Heart right ventricle (tissue), 16 donors: ENCODE data around the gene CD2BP2. TPM values are rescaled to one million over a fixed set of nuclear protein-coding genes. Genes with fewer than 3 reads are reported as not detected.

Experiments used
- ATAC-seq, 8 donors: fragments of 200-7000 bp; cut with Tn5 transposase; one replicate each; pipeline ENCODE4 v1.9.1; 2020; ENCODE audit warnings: mild to moderate bottlenecking in 8 of 8, moderate library complexity in 8 of 8, moderate number of reproducible peaks in 1 of 8
- DNase-seq, 2 donors: peaks; one replicate each; pipeline ENCODE4 v3.0.0-alpha.2; 2020
- H3K27ac ChIP-seq, 10 donors: fragments of 200-600 bp; sonication (generic) in 2 of 10; one replicate each; pipeline versions ENCODE4 v1.5.0 to v1.8.0; 2020 to 2022; ENCODE audit warnings: mild to moderate bottlenecking in 3 of 10
- H3K27me3 ChIP-seq, 7 donors: fragments of 200-600 bp; one replicate each; pipeline ENCODE4 v1.8.0; 2021 to 2022; ENCODE audit warnings: mild to moderate bottlenecking in 2 of 7
- H3K36me3 ChIP-seq, 9 donors: fragments of 200-600 bp; sonication (generic) in 1 of 9; one replicate each; pipeline versions ENCODE4 v1.5.0 to v1.8.0; 2020 to 2022; ENCODE audit warnings: mild to moderate bottlenecking in 2 of 9
- H3K4me1 ChIP-seq, 9 donors: fragments of 200-600 bp; sonication (generic) in 1 of 9; one replicate each; pipeline versions ENCODE4 v1.5.0 to v1.8.0; 2020 to 2022; ENCODE audit warnings: mild to moderate bottlenecking in 4 of 9
- H3K4me3 ChIP-seq, 10 donors: fragments of 200-600 bp; sonication (generic) in 2 of 10; one replicate each; pipeline versions ENCODE4 v1.5.0 to v1.8.0; 2020 to 2022; ENCODE audit warnings: mild to moderate bottlenecking in 7 of 10, moderate library complexity in 2 of 10
- H3K9me3 ChIP-seq, 11 donors: fragments of 200-600 bp in 10 of 11; sonication (generic) in 2 of 11; one replicate each; pipeline versions ENCODE4 v1.5.0 to v1.8.0; 2013 to 2022; ENCODE audit warnings: mild to moderate bottlenecking in 2 of 11, control low read depth in 1 of 11, moderate library complexity in 1 of 11
- WGBS, 2 donors: extraction: QIAGEN DNeasy Blood & Tissue Kit; methylation state at CpG; one replicate each; pipeline ENCODE4 v1.1.7; 2013; ENCODE audit warnings: inconsistent platforms in 1 of 2; 5-methylcytosine and 5-hydroxymethylcytosine counted together
- intact Hi-C, 10 donors: fragments of 100-400 bp; cut with DNase I; formaldehyde crosslinking; loops; one replicate each; pipeline versions ENCODE4 v1.11.1 to v1.14.2; 2022
- polyA plus RNA-seq, 2 donors: library from polyadenylated mRNA; stranded (reverse); fragments of 200-250 nt; gene quantifications; one replicate each; pipeline ENCODE4 v1.2.3, GENCODE V29; 2013
- total RNA-seq, 10 donors: library from RNA; stranded (reverse); fragmentation: NEBNext Ultra II Directional in 3 of 10; extraction: Animal tissue kit (Norgen Biotek cat#: 25700) in 3 of 10; gene quantifications; one replicate each; pipeline versions ENCODE4 v1.2.1 to v1.2.4, GENCODE V29; 2021 to 2023
- TF ChIP-seq, protein P1 (sequence below), 9 donors: fragments of 200-600 bp; sonication (generic) in 2 of 9; IDR thresholded peaks; one replicate each; pipeline versions ENCODE4 v1.5.0 to v1.8.0; 2021 to 2022; ENCODE audit warnings: antibody characterized with exemption in 9 of 9, mild to moderate bottlenecking in 5 of 9, moderate library complexity in 1 of 9
- donor health status: Arrhythmogenic right ventricular cardiomyopathy.
- donor health status: ischemic (EF 13 %, LVEDD 7.1; RV severe dilation, severe dysfunction).
- donor health status: healthy with polysubstance abuse.
- donor health status: DM: no; HTN: yes; CAD: no.
- donor health status: DM: no; HTN: no; CAD: no.
- donor health status: ischemic (EF 25% LVEDD 6.9; RV normal size, moderate dysfunction).
- donor health status: ischemic (EF 25% LVEDD 5.7; RV mildly dilated, moderate dysfunction).
- donor health status: healthy.
- donor health status: DM: yes; HTN: yes; CAD: no.
- donor health status: Ischemic cardiomyopathy.
- donor health status: ischemic (EF 35%, LVEDD 5.7; RV mildly dilated, moderate dysfunction).
- donor health status: nonischemic (EF 11% LVEDD 7.7; RV severe dilation, severe dysfunction).
- donor health status: DM: yes; HTN: yes; CAD: no.
- donor health status: PGD.
- donor health status: ischemic (EF 29% LVEDD 5.4; RV normal size, mild dysfunction).
- donor health status: nonischemic (EF 23%, LVEDD 6.1; RV moderate dilation, normal function).

CD2BP2 gene
- total and polyA plus RNA-seq, 12 donors, result 19.9 to 48.8 (median 38.8) TPM

DNA sequence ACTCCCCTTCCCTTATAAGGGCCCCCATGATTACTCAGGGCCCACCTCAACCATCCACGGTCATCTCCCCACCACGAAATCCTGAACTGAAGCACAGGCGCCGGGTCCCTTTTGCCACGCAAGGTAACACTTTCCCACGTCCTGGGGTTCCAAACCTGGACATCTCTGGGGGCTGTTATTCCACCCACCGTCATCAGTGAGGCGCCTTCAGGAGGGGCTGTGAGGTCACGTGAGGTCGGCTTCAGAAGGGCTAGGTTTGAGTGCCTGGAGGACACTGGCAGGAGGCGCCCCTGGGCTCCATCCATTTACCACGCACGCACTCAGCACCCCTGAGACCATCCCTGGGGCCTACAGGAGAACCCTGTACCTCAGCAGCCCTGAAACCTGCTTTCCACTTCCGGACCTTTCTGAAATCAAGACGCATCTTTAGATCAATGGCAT, 4.1 kb downstream of the CD2BP2 start:
- Histone ChIP-seq H3K27ac (no peak overlapping the region), H3K4me1 (peaks cover 24 to 42% (median 34%) of the 10 kb centered on the region in 9 donors), H3K4me3 (no peak overlapping the region), H3K36me3 (peaks cover 0 to 46% (median 24%) of the 10 kb centered on the region in 9 donors), H3K9me3 (no peaks in the 10 kb centered on the region), H3K27me3 (no peaks in the 10 kb centered on the region)
- ATAC-seq, result no peak
- intact Hi-C loops, result loop anchor here in 2 of 10 donors (10.0 kb wide), 2 partner anchors 54 to 64 kb away; partner anchors contain the start of gene ZNF771 (in 1 of the 2)
- DNase-seq, result no peak
- 90 to 91% methylated on average over 15 of the region's 15 CpGs for WGBS, 2 donors
- TF ChIP-seq, protein P1, sequence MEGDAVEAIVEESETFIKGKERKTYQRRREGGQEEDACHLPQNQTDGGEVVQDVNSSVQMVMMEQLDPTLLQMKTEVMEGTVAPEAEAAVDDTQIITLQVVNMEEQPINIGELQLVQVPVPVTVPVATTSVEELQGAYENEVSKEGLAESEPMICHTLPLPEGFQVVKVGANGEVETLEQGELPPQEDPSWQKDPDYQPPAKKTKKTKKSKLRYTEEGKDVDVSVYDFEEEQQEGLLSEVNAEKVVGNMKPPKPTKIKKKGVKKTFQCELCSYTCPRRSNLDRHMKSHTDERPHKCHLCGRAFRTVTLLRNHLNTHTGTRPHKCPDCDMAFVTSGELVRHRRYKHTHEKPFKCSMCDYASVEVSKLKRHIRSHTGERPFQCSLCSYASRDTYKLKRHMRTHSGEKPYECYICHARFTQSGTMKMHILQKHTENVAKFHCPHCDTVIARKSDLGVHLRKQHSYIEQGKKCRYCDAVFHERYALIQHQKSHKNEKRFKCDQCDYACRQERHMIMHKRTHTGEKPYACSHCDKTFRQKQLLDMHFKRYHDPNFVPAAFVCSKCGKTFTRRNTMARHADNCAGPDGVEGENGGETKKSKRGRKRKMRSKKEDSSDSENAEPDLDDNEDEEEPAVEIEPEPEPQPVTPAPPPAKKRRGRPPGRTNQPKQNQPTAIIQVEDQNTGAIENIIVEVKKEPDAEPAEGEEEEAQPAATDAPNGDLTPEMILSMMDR (IDR thresholded peaks at IDR 0.05), result no peak

DNA sequence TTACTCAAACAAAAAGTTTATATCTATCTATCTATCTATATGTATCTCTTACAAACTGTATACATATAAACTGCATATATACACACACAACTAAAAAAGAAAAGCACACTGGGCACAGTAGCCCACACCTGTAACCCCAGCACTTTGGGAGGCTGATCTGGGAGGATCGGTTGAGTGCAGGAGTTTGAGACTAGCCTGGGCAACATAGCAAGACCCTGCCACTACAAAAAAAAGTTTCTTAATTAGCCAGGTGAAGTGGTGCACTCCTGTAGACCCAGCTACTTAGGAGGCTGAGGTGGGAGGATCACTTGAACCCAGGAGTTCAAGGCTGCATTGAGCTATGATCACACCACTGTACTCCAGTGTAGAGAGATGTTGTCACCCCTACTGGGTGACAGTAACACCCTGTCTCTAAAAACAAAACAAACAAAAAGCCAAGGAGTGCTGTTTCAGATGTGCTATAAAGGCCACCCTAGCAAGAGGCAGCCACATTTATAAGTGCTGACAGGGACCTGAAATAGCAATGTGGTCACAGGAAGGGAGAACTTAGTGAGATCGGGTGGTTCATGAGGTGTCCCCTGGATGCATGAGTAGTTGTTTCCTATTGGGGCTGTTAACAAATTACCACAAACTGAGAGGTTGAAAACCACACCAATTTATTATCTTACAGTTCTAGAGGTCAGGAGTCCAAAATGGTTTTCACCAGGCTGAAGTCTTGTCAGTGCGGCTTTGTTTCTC, 4.8 kb downstream of the CD2BP2 start:
- intact Hi-C loops, result loop anchor here in 2 of 10 donors (10.0 kb wide), 2 partner anchors 54 to 64 kb away; partner anchors contain the start of gene ZNF771 (in 1 of the 2)
- ATAC-seq, result no peak
- TF ChIP-seq, protein P1 (IDR thresholded peaks at IDR 0.05), result no peak
- peaks cover 18 to 36% (median 28%) of the 10 kb centered on the region in 9 donors for H3K4me1 ChIP-seq
- no peak overlapping the region for H3K4me3 ChIP-seq
- H3K27ac ChIP-seq, result no peak overlapping the region
- 70 to 79% methylated on average over 3 of the region's 3 CpGs for WGBS, 2 donors
- H3K27me3 ChIP-seq, result no peaks in the 10 kb centered on the region
- peaks cover 0 to 46% (median 24%) of the 10 kb centered on the region in 9 donors for H3K36me3 ChIP-seq
- DNase-seq, result no peak
- no peaks in the 10 kb centered on the region for H3K9me3 ChIP-seq

DNA sequence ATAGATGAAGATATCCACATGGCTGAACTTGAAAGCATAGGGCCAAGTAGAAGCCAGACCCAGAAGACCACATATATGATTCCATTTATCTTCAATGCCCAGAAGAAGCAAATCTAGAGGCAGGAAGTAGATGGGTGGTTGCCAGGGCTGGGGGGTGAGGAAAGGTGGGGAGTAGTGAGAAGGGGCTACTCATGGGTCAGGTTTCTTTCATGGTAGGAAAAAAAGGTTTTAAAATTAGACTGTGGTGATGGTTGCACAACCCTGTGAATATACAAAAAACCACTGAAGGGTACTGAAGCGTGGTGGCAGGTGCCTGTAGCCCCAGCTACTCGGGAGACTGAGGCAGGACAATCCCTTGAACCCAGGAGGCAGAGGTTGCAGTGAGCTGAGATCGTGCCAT, 5.4 kb downstream of the CD2BP2 start:
- peaks cover 0 to 46% (median 24%) of the 10 kb centered on the region in 9 donors for H3K36me3 ChIP-seq
- WGBS, 2 donors, result 88 to 92% methylated on average over 3 of the region's 3 CpGs
- no peak overlapping the region for H3K27ac ChIP-seq
- no peaks in the 10 kb centered on the region for H3K9me3 ChIP-seq
- intact Hi-C loops, result loop anchor here in 2 of 10 donors (10.0 kb wide), 2 partner anchors 55 to 65 kb away; partner anchors contain the start of gene ZNF771 (in 1 of the 2)
- peaks cover 18 to 36% (median 28%) of the 10 kb centered on the region in 9 donors for H3K4me1 ChIP-seq
- H3K27me3 ChIP-seq, result no peaks in the 10 kb centered on the region
- no peak overlapping the region for H3K4me3 ChIP-seq
- DNase-seq (no peak), ATAC-seq (no peak)
- TF ChIP-seq, protein P1 (IDR thresholded peaks at IDR 0.05), result no peak

DNA sequence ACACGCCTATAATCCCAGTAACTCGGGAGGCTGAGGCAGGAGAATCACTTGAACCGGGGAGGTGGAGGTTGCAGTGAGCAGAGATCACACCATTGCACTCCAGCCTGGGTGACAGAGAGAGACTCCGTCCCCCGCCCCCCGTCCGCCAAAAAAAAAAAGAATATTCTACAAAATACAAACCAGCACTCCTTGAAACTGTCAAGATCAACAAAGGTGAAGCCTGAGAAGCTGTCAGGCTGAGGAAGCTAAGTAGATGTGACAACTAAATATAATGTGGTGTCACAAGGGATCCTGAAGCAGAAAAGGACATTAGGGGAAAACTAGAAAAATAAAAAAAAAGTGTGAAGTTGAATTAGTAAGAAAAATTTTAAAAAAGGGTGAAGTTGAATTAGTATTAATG, 6.2 kb downstream of the CD2BP2 start:
- TF ChIP-seq, protein P1 (IDR thresholded peaks at IDR 0.05), result no peak
- peaks cover 0 to 46% (median 24%) of the 10 kb centered on the region in 9 donors for H3K36me3 ChIP-seq
- ATAC-seq (no peak), DNase-seq (no peak)
- 90 to 94% methylated on average over 7 of the region's 7 CpGs for WGBS, 2 donors
- no peaks in the 10 kb centered on the region for H3K9me3 ChIP-seq
- intact Hi-C loops, result no loop called here
- no peaks in the 10 kb centered on the region for H3K27me3 ChIP-seq
- no peak overlapping the region for H3K27ac ChIP-seq
- H3K4me3 ChIP-seq, result no peak overlapping the region
- H3K4me1 ChIP-seq, result peaks cover 14 to 29% (median 21%) of the 10 kb centered on the region in 9 donors
